ENCODE results near the gene ZKSCAN1. TPM values are rescaled to one million over a fixed set of nuclear protein-coding genes. Genes with fewer than 3 reads are reported as not detected.

The ZKSCAN1 gene
- total RNA-seq, 1 experiment from 2014 or later = 69.5 TPM

Other genes with a start within 250 kb of the ZKSCAN1 start
- not detected in 2 replicates for gene CYP3A4, start 231.4 kb upstream of the ZKSCAN1 start, total RNA-seq (2021)
- not detected in 2 replicates for gene CYP3A43, start 187.6 kb upstream of the ZKSCAN1 start, total RNA-seq (2021)
- gene OR2AE1, start 138.6 kb upstream of the ZKSCAN1 start, total RNA-seq (2021) = not detected in 2 replicates
- 18.3 and 23.4 TPM in 2 replicates for gene TRIM4, start 96.1 kb upstream of the ZKSCAN1 start, total RNA-seq (2021)
- not detected in 2 replicates for gene GJC3, start 86.0 kb upstream of the ZKSCAN1 start, total RNA-seq (2021)
- gene AZGP1, start 39.6 kb upstream of the ZKSCAN1 start, total RNA-seq (2021) = not detected in 2 replicates
- gene ZSCAN21, start 34.2 kb downstream of the ZKSCAN1 start, total RNA-seq (2021) = 17.2 and 21.7 TPM in 2 replicates
- gene ZNF3, start 66.1 kb downstream of the ZKSCAN1 start, total RNA-seq (2021) = 50.2 and 50.8 TPM in 2 replicates
- 155 and 166 TPM in 2 replicates for gene COPS6, start 73.4 kb downstream of the ZKSCAN1 start, total RNA-seq (2021)
- gene MCM7, start 85.8 kb downstream of the ZKSCAN1 start, total RNA-seq (2021) = 399 and 418 TPM in 2 replicates
- gene AP4M1, start 86.0 kb downstream of the ZKSCAN1 start, total RNA-seq (2021) = 24.0 and 25.1 TPM in 2 replicates
- 97.3 and 98.8 TPM in 2 replicates for gene TAF6, start 103.8 kb downstream of the ZKSCAN1 start, total RNA-seq (2021)
- gene CNPY4, start 104.0 kb downstream of the ZKSCAN1 start, total RNA-seq (2021) = 20.2 and 22.2 TPM in 2 replicates
- 3.0 and 3.1 TPM in 2 replicates for gene MBLAC1, start 111.4 kb downstream of the ZKSCAN1 start, total RNA-seq (2021)
- 84.5 and 90.4 TPM in 2 replicates for gene LAMTOR4, start 133.3 kb downstream of the ZKSCAN1 start, total RNA-seq (2021)
- 22.6 and 25.7 TPM in 2 replicates for gene TRAPPC14, start 143.1 kb downstream of the ZKSCAN1 start, total RNA-seq (2021)
- 3.2 and 3.5 TPM in 2 replicates for gene GAL3ST4, start 153.0 kb downstream of the ZKSCAN1 start, total RNA-seq (2021)
- gene GPC2, start 161.8 kb downstream of the ZKSCAN1 start, total RNA-seq (2021) = 23.3 and 28.4 TPM in 2 replicates
- gene STAG3, start 162.3 kb downstream of the ZKSCAN1 start, total RNA-seq (2021) = 1.2 and 2.4 TPM in 2 replicates
- not detected in 2 replicates for gene PVRIG, start 204.4 kb downstream of the ZKSCAN1 start, total RNA-seq (2021)

Measured in A673 (cell line).